Glutamatergic neuron (in vitro differentiated cells): ENCODE data around the gene NOS1. TPM values are rescaled to one million over a fixed set of nuclear protein-coding genes. Genes with fewer than 3 reads are reported as not detected.

ENCODE experiments used
- DNase-seq: peaks from one replicate; pipeline ENCODE4 v3.0.0; 2022
- H3K27ac Mint-ChIP-seq: one replicate; pipeline ENCODE4 v1.8.0; 2020; ENCODE audit warnings: mild to moderate bottlenecking, mixed read lengths, inconsistent platforms; ENCODE audit not compliant: unreplicated experiment
- H3K27me3 Mint-ChIP-seq: one replicate; pipeline ENCODE4 v1.8.0; 2020; ENCODE audit warnings: mild to moderate bottlenecking, moderate library complexity, mixed read lengths, inconsistent platforms; ENCODE audit not compliant: unreplicated experiment
- H3K36me3 Mint-ChIP-seq: one replicate; pipeline ENCODE4 v1.8.0; 2020; ENCODE audit warnings: mild to moderate bottlenecking, mixed read lengths, inconsistent platforms; ENCODE audit not compliant: unreplicated experiment
- H3K4me1 Mint-ChIP-seq: one replicate; pipeline ENCODE4 v1.8.0; 2020; ENCODE audit warnings: mild to moderate bottlenecking, low read depth, mixed read lengths, inconsistent platforms; ENCODE audit not compliant: unreplicated experiment
- H3K4me3 Mint-ChIP-seq: one replicate; pipeline ENCODE4 v1.8.0; 2020; ENCODE audit warnings: mild to moderate bottlenecking, mixed read lengths, inconsistent platforms; ENCODE audit not compliant: unreplicated experiment
- H3K9me3 Mint-ChIP-seq: one replicate; pipeline ENCODE4 v1.8.0; 2020; ENCODE audit warnings: mild to moderate bottlenecking, moderate library complexity, mixed read lengths, inconsistent platforms; ENCODE audit not compliant: unreplicated experiment
- CTCF ChIP-seq: fragments of 200-600 bp; sonication (generic); IDR thresholded peaks from one replicate; pipeline ENCODE4 v1.5.0; 2021; ENCODE audit not compliant: partially characterized antibody, unreplicated experiment
- long read RNA-seq: library from polyadenylated mRNA; unstranded; transcript quantifications from one replicate; pipeline ENCODE4 v2.0.0, GENCODE V29; 2020; ENCODE audit not compliant: unreplicated experiment
- total RNA-seq: library from RNA; stranded (reverse); fragmentation: NEBNext Ultra II Directional; extraction: Animal tissue kit (Norgen Biotek cat#: 25700); gene quantifications from one replicate; pipeline ENCODE4 v1.2.1, GENCODE V29; 2021; ENCODE audit not compliant: unreplicated experiment

Gene NOS1
- 0.96 TPM for total RNA-seq
- long read RNA-seq = 0 reads

DNA sequence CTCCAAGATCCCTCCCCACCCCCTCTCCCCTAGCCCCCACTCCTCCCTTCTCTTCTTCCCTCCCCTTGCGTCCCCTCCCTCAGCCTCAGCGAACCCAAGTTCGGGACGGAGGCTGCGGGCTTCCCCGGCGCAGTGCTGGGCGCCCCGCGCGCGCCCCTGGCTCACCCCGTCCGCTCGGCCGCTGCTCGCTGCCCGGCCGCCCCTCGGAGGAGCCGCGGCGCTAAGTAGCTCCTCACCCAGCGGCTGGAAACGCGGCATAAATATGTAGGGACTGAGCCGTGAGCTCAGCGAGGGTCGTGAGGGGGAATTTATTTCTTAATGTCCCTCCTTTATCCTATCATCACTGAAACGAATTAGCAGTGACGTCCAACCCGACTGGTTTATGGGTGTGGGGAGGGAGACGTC is at the start of gene NOS1:
Gene NOS1 (minus strand): TSS at position 280 of the 405 bp plus-strand sequence. CDS start 30,557 bp downstream, outside the sequence.
- peaks cover 20% of the 10 kb centered on the region for H3K27me3 Mint-ChIP-seq
- H3K4me1 Mint-ChIP-seq = peaks cover 3% of the 10 kb centered on the region
- TF ChIP-seq CTCF = no peak
- H3K27ac Mint-ChIP-seq = no peak within 1 kb of the TSS
- peaks cover 6% of the 10 kb centered on the region for H3K36me3 Mint-ChIP-seq
- peak; percentile 22 for DNase-seq
- H3K4me3 Mint-ChIP-seq = peak within 1 kb of the TSS; percentile 78
- H3K9me3 Mint-ChIP-seq = peaks cover 9% of the 10 kb centered on the region

- DNase-seq = no peak
- no peak overlapping the region for H3K4me3 Mint-ChIP-seq
- TF ChIP-seq CTCF = no peak
- no peaks in the 10 kb centered on the region for H3K9me3 Mint-ChIP-seq
- H3K27me3 Mint-ChIP-seq = peaks cover 4% of the 10 kb centered on the region
- no peak overlapping the region for H3K27ac Mint-ChIP-seq
- H3K4me1 Mint-ChIP-seq = no peaks in the 10 kb centered on the region
- no peaks in the 10 kb centered on the region for H3K36me3 Mint-ChIP-seq
Measured at GRCh38 chr12:117409286-117409685, 47.9 kb upstream of the NOS1 start.

DNA sequence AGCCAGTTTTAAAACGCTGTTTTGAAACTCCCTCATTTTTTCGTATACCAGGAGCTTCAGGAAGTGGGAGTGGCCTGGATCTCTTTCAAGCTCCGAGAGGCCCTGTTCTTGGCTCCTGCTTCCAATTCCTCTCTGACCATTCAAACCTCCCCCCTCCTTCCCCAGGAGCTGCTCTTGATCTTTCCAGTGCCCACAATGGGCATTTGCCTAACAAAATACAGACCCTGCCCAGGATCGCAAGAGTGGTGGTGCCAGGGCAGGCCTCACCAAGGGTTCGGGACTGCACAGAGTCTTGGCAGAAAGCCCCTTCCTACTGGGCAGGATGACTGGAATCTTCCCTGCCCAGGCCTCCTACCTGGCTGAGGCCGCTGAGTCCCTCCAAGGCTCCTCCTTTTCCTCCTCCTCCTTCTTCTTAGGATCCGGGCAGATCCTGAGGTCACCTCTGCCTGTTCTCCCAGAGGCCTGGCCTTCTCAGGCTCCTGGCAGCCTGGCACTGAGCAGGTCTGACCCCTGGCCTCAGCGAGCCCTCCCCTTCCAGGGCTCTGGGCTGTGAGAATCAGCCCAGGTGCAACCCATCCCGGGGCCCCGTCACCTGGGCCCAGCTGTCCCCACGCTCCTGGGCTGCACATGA is 46.9 kb upstream of the NOS1 start:
- DNase-seq = no peak
- no peak overlapping the region for H3K27ac Mint-ChIP-seq
- H3K9me3 Mint-ChIP-seq = no peaks in the 10 kb centered on the region
- TF ChIP-seq CTCF = no peak
- H3K4me3 Mint-ChIP-seq = no peak overlapping the region
- peaks cover 4% of the 10 kb centered on the region for H3K27me3 Mint-ChIP-seq
- no peaks in the 10 kb centered on the region for H3K4me1 Mint-ChIP-seq
- no peaks in the 10 kb centered on the region for H3K36me3 Mint-ChIP-seq

DNA sequence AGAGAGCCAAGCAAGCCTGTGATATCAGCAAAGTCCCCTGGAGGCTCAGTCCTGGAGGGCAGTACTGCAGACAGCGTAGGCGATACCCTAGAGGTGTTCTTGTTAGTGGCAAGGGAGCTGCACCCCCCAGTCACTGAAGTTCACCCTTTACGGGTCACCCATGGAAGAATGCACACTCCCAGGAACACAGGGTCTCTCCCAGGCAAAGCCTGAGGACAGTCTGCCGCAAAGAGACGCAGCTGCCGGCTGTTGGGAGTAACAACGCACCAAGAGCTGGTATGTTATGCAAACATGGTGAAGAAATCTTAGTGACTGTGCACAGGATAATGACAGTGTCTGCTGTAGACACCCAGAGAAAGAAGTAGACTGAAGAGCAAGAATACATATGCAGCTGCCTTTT is 43.5 kb upstream of the NOS1 start:
- DNase-seq = no peak
- Mint-ChIP-seq H3K9me3 (peaks cover 3% of the 10 kb centered on the region), H3K36me3 (no peaks in the 10 kb centered on the region), H3K4me1 (no peaks in the 10 kb centered on the region), H3K27ac (no peak overlapping the region), H3K27me3 (peaks cover 4% of the 10 kb centered on the region), H3K4me3 (no peak overlapping the region)
- TF ChIP-seq CTCF = no peak

GRCh38 chr12:117404203-117404853 is 42.9 kb upstream of the NOS1 start:
- peaks cover 4% of the 10 kb centered on the region for H3K27me3 Mint-ChIP-seq
- no peaks in the 10 kb centered on the region for H3K36me3 Mint-ChIP-seq
- H3K4me3 Mint-ChIP-seq = no peak overlapping the region
- no peaks in the 10 kb centered on the region for H3K4me1 Mint-ChIP-seq
- no peak for DNase-seq
- H3K27ac Mint-ChIP-seq = no peak overlapping the region
- H3K9me3 Mint-ChIP-seq = peaks cover 4% of the 10 kb centered on the region
- no peak for TF ChIP-seq CTCF
